Rectal smooth muscle tissue (tissue), 1 donor: ENCODE measurements around the gene KCTD1.

Experiments
- H3K27ac ChIP-seq: one replicate; pipeline ENCODE4 v1.7.0; 2013; ENCODE audit warnings: low read depth, low read length, inconsistent platforms
- H3K27me3 ChIP-seq: one replicate; pipeline ENCODE4 v1.7.0; 2013; ENCODE audit warnings: low read length; ENCODE audit not compliant: control insufficient read depth, insufficient read depth
- H3K36me3 ChIP-seq: one replicate; pipeline ENCODE4 v1.7.0; 2013; ENCODE audit warnings: low read length; ENCODE audit not compliant: control insufficient read depth, insufficient read depth
- H3K4me1 ChIP-seq: one replicate; pipeline ENCODE4 v1.7.0; 2013; ENCODE audit warnings: low read length; ENCODE audit not compliant: control insufficient read depth, insufficient read depth
- H3K4me3 ChIP-seq: one replicate; pipeline ENCODE4 v1.7.0; 2013; ENCODE audit warnings: low read length
- H3K9ac ChIP-seq: one replicate; pipeline ENCODE4 v1.7.0; 2013; ENCODE audit warnings: low read length

Gene KCTD1

DNA sequence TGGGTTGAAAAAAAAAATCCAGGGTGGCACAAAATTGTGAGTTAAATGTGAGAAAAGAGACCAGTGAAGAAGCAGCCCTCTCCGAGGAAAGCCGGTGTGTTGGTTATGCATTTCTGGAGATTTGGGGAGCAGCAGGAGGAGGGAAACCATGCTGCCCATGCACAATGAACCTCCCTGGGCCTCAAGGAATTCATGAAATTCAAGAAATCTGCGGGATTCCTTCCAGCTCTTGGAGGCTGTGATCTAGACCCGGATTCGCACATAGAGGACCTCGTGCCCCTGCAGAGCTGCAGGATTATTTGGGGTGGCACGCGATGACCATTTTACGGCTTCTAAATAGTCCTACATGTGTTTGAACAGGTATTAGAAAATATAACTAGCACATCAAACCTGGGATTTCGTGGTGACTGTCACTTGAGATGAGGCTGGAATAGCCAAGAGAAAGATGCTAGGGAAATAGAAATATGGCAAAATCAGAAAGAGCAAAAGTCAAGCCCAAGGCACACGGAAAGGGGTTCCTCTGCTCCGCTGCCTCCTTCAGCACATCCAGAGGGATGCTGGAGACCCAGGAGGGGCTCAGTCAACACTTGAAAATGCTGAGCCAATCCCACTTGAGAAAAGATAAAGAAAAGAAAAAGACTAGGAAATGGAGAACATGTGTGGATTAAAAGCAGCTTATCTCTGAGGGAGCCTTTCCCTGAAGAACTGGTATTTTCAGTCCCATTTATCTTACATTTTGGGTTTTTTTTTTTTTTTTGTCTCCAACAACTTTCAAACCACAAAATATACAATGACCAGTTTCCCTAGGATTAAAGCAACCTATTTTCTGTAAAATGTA, 22.0 kb downstream of the KCTD1 start:
- no peak overlapping the region for H3K4me3 ChIP-seq
- H3K36me3 ChIP-seq, result peaks cover 2% of the 10 kb centered on the region
- no peaks in the 10 kb centered on the region for H3K27me3 ChIP-seq
- H3K27ac ChIP-seq, result no peak overlapping the region
- H3K9ac ChIP-seq, result no peak overlapping the region
- H3K4me1 ChIP-seq, result no peaks in the 10 kb centered on the region

DNA sequence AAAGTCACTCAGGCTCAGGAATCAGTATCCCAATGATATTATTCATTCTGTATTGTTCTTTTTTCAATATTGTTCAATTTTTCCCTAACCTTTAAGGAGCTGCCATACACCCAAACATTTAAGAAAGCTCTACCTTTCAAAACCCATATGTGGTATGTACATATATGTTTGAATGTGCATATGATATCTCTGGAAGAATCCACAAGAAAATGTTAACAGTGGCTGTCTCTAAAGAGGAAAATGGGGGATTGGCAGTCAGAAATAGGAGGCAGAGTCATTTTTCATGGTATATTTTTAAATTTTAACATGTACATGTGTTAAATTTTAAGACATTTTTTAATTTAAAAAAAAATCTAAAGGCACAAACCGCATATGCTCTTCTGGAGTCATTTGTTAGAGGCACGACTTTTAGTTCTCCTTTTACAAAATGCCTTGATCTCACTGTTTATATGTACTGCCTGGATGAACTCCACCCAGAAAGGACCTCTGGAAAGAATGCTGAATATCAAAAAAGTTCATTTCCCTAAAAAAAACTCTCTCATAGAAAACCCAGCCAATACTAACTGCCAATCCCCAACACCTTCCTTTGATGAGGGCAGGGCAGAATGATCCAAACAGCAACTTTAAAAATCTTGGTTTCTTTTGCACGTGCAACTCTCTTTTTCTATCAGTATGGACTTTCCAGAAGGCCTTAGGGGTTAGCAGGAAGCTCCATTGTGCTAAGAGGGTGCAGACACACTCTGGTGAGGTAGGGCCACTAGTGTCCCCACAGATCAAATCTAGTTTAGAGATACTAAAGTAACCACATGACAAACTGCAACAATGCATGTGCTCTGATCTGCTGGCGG, 23.6 kb downstream of the KCTD1 start:
- Histone ChIP-seq H3K4me3 (no peak overlapping the region), H3K27me3 (no peaks in the 10 kb centered on the region), H3K9ac (no peak overlapping the region), H3K36me3 (no peaks in the 10 kb centered on the region), H3K4me1 (no peaks in the 10 kb centered on the region), H3K27ac (no peak overlapping the region)

DNA sequence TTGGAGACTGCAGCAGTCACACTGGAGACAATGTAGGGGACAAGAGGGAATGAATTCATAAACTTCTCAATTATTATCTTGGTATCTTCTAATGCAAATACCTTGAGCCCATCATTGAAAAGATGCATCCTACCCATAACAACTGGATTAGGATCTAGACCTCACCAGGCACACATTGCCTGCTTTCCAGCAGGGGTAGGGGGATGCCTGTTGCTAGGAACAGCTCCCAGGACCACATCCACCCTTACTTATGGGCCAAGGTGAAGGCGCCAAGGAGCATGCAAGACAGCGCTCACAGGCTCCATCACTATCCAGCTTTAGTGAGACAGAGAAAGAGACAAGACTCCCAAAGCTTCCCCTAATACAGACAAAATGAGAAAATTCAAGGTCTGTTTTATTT, 24.4 kb downstream of the KCTD1 start:
- Histone ChIP-seq H3K36me3 (no peaks in the 10 kb centered on the region), H3K27ac (no peak overlapping the region), H3K4me1 (no peaks in the 10 kb centered on the region), H3K27me3 (no peaks in the 10 kb centered on the region), H3K9ac (no peak overlapping the region), H3K4me3 (no peak overlapping the region)

DNA sequence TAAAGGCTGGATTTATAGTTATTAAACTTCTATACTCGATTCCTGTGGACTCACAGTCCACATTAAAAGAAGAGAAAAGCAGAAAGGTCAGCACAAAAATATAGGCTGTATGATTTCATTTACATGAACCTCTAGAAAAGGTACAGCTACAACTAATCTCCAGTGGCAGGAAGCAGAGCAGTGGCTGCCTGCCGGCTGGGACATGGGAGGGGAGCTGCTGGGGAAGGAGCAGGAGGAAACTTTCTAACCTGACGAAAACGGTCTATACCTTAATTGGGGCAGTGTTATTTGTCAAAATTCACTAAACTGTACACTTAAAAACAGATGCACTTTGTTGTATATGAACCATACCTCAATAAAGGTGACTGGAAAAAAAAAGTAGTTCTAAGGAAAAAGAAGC, 26.7 kb downstream of the KCTD1 start:
- Histone ChIP-seq H3K4me1 (no peaks in the 10 kb centered on the region), H3K27me3 (no peaks in the 10 kb centered on the region), H3K4me3 (no peak overlapping the region), H3K9ac (no peak overlapping the region), H3K36me3 (no peaks in the 10 kb centered on the region), H3K27ac (no peak overlapping the region)

DNA sequence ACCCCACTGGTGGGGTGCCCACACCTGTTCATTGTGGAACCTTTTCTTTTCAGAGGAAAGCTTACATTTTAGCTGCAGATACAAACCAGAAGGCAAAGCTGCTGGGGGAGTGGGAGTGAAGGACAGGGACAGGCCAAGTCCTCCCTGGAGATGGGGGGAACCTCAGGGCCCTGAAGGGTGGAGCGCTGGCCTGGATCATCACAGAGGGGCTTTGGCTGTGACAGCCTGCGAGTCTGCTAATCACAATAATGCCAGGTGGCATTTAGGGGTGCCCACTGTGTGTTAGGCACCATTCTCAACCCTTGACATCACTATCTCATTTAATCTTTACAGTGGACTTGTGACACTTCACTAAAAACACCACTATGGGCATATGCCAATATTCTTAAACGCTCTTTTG, 27.4 kb downstream of the KCTD1 start:
- no peaks in the 10 kb centered on the region for H3K36me3 ChIP-seq
- H3K4me3 ChIP-seq, result no peak overlapping the region
- no peaks in the 10 kb centered on the region for H3K4me1 ChIP-seq
- H3K27ac ChIP-seq, result no peak overlapping the region
- H3K27me3 ChIP-seq, result no peaks in the 10 kb centered on the region
- no peak overlapping the region for H3K9ac ChIP-seq

DNA sequence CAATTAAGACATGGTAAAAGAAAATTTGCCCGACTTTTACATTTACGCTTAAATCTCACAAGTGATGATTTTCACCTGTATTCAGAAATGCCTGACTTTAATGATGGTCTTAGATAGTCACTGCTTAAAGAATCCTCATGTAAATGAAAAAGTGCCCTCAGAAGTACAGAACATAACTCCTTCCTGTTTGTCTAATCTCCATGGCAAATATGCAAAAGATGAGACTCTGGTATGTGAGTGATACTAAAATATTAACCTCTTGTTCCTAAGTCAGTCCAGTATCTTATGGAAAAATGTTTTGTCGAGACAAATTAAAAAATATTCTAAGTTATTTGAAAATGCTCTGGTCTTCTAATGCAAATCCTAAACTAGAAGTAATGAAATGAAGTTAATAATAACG, 29.2 kb downstream of the KCTD1 start:
- Histone ChIP-seq H3K9ac (no peak overlapping the region), H3K27me3 (no peaks in the 10 kb centered on the region), H3K4me3 (no peak overlapping the region), H3K4me1 (no peaks in the 10 kb centered on the region), H3K36me3 (no peaks in the 10 kb centered on the region), H3K27ac (no peak overlapping the region)

DNA sequence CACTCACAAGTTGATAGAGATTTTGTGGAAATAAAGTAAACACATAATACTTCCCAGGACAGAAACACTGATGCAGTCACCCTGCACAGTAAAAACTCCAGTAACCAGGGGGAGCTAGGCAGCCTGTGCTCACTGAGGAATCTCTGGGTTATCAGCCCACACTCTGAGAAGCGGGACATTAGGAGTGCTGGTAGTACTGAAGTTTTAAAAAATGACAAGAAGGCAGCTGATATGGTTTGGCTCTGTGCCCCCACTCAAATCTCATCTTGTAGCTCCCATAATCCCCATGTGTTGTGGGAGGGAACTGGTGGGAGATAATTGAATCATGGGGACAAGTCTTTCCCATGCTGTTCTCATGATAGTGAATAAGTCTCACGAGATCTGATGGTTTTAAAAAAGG, 31.4 kb downstream of the KCTD1 start:
- Histone ChIP-seq H3K27me3 (no peaks in the 10 kb centered on the region), H3K27ac (no peak overlapping the region), H3K4me3 (no peak overlapping the region), H3K4me1 (no peaks in the 10 kb centered on the region), H3K9ac (no peak overlapping the region), H3K36me3 (no peaks in the 10 kb centered on the region)

DNA sequence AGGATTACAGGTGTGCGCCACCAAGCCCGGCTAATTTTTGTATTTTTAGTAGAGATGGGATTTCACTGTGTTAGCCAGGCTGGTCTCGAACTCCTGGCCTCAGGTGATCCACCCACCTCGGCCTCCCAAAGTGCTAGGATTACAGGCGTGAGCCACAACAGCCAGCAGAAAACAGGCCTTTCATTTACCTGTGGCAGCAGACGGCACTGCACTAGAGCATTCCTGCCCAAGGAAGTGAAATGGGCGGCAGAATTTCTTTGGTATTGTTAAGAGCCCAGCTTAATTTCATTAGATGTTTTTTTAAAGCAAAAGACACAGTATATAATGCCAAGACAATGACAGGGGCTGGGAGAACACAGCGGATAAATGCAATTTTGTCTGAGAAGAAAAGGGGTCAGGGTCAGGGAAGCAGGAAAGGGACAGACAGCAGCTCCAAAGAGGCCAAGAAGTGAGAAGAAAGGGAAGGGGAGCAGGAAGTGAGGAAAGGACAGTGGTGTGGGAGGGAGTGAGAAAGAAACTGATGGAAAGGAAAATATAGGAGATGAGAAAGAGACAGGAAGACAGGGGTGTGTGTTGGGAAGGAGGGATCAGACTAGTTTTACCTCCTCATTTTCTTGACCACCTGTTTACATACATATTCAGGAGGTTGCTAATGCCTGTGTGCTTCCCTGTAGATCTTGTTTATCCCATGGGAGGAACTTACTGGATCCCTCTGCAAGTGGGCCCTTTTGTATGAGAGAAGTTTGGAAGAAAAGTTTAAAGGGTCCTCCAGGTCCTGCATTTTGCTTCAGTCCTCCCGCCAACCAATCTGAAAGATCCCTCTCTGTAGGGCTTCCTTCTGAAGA, 32.5 kb downstream of the KCTD1 start:
- H3K9ac ChIP-seq, result no peak overlapping the region
- no peak overlapping the region for H3K4me3 ChIP-seq
- no peaks in the 10 kb centered on the region for H3K27me3 ChIP-seq
- no peaks in the 10 kb centered on the region for H3K4me1 ChIP-seq
- no peak overlapping the region for H3K27ac ChIP-seq
- H3K36me3 ChIP-seq, result no peaks in the 10 kb centered on the region

DNA sequence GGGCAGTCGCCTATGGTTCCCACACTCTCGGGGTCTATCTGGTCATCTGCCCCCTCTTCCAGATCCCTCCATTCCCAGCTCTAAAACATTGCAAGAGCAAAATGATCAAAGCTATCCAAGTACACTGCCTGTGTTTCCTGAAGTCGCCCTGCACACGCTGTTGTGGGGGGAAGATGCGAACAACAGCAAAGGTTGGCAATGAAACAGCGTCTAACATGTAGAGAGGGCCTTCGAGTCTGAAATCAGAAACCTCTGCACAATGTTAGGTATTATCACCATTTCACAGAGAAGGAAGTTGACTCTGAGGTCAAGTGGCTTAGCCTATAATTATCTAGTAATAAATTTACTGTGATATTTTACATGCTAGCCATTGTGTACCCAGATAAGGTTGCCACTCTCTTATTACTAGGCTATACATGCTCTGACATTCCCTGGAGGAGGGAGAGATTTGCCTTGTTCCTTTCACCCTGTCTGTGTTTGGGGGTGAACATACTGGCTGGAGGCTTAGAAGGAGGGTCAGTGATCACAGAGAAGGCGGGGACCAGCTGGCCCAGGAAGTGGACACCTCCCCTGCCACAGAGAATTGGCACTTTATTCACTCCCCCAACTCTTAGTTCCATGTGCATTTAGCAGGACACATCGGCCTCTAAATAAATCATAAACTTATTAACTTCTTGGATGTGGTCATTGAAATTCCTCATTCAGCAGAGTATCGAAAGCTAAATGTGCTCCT, 36.8 kb downstream of the KCTD1 start:
- Histone ChIP-seq H3K4me1 (no peaks in the 10 kb centered on the region), H3K9ac (no peak overlapping the region), H3K27me3 (no peaks in the 10 kb centered on the region), H3K27ac (no peak overlapping the region), H3K36me3 (no peaks in the 10 kb centered on the region), H3K4me3 (peak overlapping the region; percentile 26)

DNA sequence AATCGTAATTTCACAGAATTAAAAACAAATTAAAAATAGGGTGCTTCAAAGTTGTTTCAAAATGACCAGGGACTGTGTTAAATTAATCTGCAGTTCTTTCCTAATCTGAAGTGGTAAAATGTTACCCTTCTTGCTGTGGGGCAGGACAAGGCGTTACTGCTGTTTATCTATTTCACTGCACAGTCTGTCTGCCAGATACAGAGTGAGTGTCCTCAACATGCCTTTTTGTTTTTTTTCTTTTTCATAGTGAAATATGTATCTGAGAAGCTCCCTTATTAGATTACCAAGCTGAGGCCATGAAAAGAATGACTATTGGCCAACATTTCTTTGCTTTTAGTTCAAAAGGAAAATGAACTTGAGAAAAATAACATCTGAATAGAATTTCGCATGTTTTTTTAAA, 38.0 kb downstream of the KCTD1 start:
- Histone ChIP-seq H3K27ac (no peak overlapping the region), H3K4me3 (no peak overlapping the region), H3K4me1 (no peaks in the 10 kb centered on the region), H3K9ac (no peak overlapping the region), H3K36me3 (no peaks in the 10 kb centered on the region), H3K27me3 (no peaks in the 10 kb centered on the region)

DNA sequence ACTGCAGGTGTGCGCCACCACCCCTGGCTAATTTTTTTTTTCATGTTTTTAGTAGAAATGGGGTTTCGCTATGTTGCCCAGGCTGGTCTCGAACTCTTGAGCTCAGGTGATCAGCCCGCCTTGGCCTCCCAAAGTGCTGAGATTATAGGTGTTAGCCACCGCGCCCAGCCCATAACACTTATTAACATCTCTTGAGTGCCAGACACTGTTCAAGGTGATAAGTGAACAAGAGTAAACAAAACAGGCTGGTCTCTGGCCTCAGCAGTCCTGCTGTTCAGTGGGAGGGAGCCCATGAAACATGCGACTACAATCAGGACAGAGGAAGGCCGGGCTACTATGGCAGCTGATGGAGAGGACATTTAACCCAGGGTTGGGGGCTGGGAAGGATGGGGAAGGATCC, 42.3 kb downstream of the KCTD1 start:
- H3K36me3 ChIP-seq, result no peaks in the 10 kb centered on the region
- H3K27me3 ChIP-seq, result no peaks in the 10 kb centered on the region
- H3K4me1 ChIP-seq, result no peaks in the 10 kb centered on the region
- H3K27ac ChIP-seq, result no peak overlapping the region
- no peak overlapping the region for H3K9ac ChIP-seq
- no peak overlapping the region for H3K4me3 ChIP-seq

DNA sequence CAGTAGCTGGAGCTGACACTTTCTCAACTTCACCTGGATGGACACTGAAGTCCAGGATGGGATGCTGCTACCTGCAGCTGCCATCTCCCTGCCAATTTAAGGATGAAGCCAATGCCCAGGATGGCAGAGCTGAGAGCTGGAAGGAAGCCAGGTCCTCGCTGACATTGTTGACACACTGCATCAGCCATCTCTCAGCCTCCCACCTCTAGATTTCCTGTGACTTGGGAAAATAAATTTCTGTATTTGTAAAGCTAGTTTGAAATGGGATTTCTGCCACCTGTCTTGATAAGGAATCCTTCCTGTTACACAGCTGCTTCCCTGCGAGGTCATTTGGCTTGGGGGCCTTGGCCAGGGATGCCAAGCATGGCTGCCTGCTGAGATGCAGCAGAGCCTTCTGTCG, 43.5 kb downstream of the KCTD1 start:
- no peaks in the 10 kb centered on the region for H3K27me3 ChIP-seq
- no peaks in the 10 kb centered on the region for H3K36me3 ChIP-seq
- no peak overlapping the region for H3K9ac ChIP-seq
- no peak overlapping the region for H3K27ac ChIP-seq
- H3K4me1 ChIP-seq, result no peaks in the 10 kb centered on the region
- no peak overlapping the region for H3K4me3 ChIP-seq
